HG03103 (cell line): ENCODE measurements around the gene IQCE.

Experiments used
- ATAC-seq: cut with Tn5 transposase; IDR thresholded peaks from one replicate; pipeline ENCODE4 v1.9.1; 2021; ENCODE audit warnings: low read depth; ENCODE audit not compliant: unreplicated experiment

Gene IQCE

DNA sequence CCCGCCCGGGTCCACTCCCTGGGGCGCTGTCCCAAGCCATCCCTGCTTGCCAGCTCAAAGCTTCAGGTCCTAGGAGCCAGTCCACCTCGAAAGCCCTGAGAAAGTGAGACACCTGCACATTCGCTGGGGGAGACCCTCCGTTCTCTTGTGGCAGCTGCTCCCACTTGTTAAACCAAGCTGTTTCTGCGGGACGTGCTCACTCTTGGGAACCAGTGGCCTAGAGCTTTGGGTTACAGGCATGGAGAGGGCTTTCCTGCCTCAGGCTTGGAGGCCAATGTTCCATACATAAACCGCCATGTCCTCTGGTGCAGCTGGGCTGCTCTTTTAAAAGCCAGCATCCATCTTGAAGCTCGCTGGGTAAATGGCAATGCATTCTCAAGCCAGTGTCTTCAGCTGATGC is 53.1 kb downstream of the IQCE start:
- ATAC-seq, result no peak

DNA sequence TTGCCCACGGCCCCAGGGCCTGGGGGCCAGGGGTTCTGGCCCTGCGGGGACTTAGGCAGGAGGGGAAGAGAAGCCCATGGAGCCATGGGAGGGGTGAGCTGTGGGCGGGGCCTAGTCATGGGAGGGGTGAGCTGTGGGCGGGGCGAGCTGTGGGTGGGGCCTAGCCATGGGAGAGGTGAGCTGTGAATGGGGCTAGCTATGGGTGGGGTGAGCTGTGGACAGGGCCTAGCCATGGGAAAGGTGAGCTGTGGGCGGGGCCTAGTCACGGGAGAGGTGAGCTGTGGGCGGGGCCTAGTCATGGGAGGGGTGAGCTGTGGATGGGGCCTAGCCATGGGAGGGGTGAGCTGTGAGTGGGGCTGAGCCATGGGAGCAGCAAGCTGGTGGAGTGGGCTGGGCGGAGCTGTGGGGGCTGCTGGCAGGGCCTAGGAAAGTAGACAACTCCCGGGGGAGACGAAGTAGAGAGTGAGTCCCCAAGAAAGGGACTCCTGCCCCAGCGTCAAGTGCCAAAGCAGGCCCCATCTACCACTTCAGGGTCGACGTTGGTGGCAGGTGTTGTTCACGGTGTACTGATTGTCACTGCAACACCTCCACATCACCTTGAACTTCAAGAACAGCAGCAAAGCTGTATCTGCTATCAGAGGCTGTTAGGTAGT is 53.8 kb downstream of the IQCE start:
- ATAC-seq, result no peak

DNA sequence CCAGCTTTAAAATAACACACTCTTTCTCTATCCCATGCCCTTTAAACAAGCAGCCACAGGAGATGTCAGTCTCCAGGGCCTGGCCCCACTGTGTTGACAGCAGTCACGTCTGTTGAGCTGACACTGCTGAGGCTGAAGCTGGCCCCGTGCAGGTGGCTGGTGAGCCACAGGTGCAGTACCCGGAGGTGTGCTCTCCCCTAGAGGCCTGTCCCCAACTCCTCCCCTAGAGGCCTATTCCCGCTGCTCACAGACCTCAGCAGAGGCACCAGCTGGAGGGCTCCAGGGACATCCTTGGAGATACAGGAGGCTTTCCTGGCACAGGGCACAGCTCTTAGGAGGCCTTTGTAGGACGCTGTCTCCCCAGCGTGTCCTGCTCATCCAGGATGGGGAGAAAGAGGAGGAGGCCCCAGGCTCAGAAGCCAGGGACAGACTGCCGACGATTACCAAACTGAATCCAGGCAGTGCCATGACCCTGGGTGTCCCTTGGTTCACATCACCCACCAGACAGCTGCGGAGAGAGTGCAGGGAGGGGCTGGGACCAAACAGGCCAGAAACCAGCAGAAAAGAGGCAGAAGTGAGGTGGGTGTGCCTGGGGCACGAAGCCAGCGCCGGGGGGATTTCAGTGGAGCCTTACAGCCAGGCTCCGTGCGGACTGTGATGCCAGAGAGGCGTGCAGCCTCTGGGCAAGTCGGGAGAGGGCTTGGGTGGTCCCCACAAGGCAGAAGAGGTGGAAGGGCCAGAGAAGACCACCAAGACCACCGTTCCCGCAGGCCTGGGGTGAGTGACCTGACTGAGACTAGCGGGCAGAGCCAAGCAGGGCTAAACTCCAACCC is 54.5 kb downstream of the IQCE start:
- ATAC-seq, result no peak

DNA sequence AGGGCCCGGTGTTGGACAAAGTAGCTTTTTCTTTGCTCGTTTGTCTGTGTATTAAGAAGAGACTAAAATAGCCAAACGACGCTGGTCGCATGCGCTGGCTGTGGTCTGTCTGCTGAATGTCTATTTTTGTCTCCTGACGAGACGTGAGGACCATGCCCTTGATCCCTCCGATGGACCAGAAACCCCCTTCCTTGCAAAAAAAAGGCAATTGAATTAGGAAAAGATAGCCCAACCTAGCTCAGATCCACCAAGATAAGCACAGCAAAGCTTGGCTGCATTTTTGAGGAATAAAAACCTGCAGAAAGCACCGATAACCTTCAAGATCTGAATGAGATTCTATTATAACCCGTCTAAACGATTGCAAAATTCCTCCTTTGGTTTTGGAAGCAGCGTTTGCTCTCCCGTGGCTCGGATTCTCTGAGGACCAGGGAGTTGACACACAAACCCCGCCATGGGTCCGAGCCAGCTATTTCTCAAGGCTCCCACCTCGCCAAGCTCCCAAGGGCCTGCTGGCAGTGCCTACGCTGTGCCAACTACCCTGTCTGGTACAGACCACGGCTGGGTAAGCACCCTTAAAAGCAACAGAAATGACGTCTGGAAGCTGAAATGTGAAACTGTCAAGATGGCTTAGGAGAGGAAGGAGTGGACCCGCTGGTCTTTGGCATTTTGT is 55.3 kb downstream of the IQCE start:
- no peak for ATAC-seq

DNA sequence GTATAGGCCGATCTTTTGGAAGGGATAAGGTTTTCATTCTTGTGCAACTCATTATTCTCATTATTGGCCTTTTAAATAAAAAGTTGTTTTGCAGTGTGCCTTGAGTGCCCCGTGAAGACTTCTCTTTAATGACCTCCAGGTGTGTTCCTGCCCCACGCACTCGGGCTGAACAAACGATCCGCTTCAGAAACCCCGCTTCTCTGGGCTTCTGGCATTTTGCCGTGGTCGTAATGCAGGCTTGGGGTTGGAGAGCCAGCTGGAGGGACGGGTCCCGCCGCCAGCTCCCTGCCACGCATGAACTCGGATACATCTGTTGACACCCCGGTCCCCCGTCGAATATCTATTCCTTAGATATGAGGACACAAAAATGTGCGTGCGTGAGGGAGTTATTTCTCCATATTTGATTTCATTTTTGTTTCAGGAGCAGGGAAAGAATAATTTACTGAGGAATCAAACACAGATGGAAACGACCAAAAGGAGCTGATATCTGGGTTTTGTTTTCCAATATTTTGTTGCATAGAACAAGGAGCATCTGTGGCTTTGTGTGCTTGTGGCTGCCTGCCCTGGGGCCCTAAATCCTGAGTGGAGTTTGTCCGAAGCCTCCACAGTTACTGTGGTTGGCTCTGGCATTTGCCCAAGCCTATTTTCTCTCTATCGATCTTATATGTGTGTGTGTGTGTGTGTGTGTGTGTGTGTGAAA is 56.0 kb downstream of the IQCE start:
- ATAC-seq, result no peak

DNA sequence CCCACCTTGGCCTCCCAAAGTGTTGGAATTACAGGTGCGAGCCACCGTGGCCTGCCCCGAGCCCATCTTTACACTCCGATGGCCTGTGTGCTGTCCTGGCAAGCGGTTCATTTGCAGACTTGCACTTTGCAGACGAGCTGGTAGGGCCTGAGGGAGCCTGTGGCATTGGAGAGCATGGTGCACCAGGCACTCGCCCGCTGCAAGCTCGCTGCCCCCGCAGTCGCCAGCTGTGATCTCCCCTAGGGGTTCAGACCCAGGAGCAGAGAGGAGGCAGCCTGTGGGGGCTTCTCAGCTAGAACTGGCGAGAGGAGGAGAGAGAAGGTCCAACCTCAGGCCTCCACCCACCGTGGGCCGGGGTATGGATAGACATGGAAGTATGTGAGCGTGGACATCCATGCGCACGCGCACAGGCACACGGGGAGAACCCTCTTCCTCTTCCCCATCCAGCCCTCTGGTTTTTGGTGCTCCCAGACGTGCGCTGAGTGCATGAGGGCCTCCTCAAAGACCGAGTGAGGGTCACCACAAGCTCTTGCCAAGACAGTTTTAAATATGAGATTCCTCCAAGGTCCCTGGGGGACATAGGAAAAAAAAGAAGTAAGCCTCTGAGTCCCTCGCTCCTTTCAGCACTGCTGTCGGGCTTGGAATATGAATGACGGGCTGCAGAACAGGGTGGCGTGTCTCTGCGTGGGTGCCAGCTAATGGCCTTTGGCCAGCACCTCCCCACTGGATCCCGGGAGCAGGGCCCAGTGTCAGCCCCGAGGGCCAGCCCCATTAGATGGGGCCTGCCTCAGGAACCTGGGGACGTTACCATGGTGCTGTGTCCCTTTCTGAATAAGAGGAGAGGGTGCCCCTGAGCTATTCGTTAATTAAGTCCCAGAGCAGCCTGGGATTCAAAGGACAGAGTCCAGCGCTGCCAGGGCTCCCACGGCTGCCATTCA is 57.9 kb downstream of the IQCE start:
- ATAC-seq, result no peak

DNA sequence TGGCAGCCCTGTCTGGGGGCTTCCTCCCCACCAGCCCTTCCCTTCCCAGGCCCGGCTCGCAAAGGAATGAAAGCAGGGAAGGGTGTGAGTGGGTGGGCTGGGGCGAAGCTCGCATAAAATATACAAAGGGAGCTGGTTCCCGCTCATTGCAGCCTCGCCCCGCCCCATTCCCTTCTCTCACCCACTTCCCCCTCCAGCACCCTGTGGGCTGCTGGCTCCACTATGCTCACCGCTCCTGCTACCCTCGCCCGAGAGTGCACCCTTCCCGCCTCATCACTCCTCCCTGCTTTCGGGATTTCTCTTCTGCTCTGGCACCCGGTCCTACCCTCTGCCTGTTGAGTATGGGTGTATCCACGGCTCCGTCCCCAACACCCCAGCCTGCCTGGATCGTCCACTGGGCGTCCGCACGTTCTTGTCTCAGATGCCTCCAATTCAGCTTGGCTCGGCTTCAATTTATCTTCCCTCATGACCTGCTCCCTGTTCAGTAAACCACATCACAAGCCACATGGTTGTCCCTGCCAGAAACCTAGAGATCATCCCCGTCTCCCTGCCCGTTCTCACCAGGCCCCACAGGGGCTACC is 58.6 kb downstream of the IQCE start:
- ATAC-seq, result no peak

DNA sequence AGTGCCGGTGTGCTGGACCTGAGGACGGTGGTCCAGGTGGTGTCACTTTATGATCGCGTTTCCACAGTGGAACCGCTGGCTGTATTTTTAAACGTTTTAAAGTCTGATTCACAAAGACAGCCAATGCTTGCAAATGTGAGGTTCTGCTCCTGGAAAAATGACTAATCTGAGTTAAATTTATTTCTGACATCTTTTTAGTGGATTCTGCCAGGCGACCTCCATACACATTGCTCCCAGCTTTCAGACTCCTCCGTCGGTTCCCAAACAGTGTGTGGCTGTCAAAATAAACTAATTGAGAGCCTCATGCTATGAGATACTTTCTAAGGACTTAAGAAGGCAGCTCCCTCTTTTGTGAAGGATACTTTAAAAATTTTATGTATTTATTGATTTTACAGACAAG is 60.3 kb downstream of the IQCE start:
- no peak for ATAC-seq

DNA sequence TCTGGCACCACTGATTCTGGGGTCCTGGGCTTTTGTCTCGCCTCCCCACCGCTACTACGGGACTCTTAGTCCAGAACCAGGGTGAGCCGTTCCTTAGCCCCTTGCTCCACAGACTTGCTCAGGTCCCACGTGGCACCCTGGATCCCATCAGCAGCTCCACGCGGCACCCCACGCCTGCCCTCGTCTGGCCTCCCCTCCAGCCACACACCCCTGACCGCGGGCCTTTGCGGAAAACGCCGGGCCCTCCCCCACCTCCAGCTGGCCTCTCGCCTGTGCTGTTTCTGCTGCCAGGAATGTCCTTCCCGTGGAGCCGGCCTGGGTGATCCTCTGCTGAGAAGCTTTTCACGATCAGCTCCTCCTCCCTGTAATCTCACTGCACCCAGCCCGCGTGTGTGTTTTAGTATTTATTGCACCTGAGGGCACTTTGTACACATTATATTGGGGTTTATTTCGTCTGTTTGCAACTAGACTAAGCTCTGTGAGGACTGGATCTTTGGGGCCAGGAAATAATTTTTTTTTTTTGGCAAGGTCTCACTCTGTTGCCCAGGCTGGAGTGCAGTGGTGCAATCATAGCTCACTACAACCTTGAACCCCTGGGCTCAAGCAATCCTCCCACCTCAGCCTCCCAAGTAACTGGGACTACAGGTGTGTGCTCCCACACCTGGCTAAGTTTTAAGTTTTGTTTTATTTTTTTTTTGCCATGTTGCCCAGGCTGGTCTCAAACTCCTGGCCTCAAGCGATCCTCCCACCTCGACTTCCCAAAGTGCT is 62.5 kb downstream of the IQCE start:
- no peak for ATAC-seq

DNA sequence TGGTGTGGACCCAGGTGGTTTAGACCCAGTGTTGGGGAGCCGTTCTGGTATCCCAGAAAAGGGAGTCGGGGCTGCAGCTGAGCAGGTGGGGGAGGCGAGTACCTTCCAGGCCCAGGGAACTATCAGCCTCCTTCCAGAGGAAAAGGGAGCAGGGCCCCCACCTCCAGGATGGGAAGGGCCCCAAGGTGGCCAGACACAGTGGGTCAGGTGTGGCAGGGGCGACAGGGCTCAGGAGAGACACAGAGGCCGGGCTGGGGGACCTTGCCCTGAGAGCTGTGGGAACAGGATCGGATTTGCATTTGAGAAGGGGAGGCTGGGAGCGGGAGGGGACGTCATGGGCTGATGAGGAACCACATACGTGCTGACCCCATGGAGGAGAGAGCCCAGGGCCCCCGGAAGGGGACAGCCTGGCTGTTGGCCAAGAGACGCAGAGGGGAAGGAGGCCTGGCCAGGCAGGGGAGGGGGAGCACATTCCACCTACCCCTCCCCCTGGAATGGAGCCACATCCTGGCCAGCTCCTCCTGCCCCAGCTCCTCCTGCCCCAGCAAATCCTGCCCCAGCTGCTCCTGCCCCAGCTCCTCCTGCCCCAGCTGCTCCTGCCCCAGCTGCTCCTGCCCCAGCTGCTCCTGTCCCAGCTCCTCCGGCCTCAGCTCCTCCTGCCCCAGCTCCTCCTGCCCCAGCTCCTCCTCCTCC is 63.3 kb downstream of the IQCE start:
- no peak for ATAC-seq

DNA sequence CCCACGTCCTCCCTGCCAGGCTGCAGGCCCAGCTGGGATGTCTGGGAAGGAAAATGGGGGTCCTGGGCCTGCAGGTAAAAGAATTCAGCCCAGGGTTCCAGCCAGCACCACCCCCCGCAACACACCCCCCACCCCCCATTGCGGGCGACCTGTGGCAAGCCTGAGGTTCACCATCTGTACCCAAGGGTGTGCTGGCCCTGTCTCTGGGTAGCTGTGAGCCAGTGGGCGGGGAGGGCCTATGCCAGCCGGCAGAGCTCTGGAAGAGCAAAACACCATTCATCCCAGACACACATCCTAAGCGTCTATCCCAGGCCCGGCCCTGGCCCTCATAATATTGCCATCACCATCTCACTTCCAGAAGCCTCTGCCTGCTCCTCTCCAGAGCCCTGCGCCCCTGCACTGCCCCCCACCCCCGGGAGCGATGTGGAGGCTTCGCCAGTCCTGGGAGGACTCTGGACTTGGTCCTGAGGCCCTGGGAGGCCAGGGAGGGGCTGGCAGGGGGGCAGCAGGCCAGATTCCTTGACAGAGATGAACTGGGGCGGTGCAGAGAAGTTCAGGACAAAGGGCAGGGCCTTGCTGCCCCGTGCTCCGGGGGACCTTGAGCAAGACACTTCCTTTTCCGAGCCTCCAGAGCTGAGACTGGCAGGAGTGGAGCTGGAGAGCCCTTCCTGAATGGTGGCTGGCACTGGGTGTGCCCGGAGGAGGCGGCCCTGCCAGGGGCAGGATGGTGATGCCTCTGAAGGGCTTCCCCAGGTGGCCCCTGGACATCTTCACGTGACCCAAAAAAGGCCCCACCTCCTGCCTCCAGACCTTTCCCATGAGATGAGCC is 64.3 kb downstream of the IQCE start:
- ATAC-seq, result no peak

DNA sequence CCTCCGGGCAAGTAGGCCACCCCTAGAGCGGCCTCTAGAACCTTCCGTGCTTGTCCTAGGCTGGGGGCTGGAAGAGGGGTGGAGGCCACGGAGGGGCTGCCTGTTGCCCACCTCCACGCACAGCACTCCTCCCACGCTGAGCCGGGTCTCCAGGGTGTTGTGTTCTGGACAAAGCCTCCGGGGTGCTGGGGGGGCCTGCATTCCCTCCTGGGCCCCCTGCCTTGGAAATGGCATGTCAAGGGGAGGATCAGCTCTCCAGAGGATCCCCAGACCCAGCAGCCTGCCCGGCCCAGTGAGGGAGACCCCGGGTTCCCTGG is 64.9 kb downstream of the IQCE start:
- ATAC-seq, result no peak

DNA sequence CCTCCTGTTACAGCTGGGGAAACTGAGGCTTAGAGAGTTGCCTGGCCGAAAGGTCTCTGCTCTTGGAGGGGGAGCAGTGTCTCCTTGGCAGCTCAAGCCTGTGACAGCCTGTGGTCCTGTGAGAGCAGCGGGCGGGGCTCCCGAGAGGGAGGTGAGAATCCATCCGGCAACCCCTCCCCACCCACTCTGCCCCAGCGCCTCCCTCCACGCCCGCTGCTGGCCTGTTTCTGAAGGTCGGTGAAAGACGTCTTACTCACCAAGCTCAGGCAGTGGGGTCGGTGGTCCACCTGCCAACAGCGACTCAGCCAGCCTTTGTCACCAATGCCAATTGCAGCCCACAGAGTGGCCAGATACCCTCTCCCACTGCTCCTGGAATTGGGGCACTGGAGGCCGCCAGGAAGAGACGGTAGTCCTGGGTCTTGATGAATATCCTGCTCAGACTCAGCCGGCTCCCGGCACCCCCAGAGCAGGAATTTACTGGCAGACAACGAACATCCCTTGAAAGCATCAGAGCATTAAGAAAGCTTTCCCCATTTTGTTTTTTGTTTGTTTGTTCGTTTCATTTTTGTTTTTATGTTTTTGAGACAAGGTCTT is 65.6 kb downstream of the IQCE start:
- ATAC-seq, result no peak

DNA sequence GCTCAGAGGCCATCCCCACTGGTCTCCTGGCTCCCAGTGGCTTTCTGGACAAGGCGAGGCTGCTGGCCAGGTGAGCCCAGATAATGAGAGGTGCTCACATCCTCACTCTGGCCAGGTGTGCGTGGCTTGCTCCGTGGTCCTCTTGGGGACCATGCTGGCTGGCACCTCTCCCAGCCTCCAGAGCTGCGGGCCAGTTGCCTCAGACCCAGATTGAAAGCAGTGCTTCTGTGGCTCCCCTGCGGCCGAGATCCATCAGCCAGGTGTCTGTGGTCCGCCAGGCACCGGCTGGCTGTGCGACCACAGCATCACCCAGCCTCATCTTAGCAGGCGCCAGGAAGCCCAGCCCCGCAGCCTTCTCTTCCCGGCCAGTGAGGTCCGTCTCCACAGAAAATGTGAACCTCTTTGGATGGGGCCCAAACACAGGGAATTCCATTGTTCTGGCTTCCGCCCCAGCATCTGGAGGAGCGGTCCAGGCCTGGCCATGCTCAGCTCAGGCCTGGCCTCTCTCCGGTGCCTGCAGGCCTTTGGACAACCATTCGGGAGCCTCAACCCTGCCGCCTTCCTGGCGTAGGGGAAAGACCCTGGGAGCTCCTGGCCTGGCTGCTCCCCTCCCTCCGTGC is 67.8 kb downstream of the IQCE start:
- no peak for ATAC-seq

DNA sequence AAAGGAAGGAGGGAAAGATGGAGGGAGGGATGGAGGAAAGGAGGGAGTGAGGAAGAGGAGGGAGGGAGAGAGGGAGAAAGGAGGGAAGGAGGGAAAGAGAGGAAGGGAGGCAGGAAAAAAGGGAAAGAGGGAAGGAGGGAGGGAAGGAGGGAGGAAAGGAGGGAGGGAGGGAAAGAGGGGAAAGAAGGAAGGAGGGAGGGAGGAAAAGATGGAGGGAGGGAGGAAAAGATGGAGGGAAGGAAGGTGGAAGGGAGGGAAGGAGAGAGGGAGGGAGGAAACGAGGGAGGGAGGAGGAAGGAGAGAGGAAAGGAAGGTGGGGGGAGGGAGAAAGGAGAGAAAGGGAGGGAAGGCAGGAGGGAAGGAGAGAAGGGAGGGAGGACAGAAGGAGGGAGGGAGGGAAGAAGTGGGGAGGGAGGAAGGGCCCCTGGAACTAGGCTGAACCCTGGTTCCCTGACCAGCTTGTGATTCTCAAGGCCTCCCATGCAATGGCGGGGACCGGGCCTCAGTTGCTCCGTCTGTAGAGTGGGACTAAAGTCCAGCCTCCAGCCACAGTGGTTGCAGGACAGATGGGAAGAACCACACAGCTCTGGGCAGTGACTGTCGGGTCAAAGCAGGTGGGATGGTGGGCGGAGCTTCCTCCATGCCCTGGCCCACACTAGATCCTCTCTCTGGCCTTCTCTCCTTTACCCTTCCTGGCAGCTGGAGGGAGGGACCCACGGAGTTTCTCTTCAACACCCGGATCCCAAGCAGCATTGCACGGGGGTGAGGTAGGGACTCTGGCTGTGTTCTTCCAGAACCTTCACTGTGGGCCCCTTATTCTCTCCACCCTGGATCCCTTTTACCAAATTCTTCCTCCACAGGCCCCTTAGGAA is 68.7 kb downstream of the IQCE start:
- no peak for ATAC-seq

DNA sequence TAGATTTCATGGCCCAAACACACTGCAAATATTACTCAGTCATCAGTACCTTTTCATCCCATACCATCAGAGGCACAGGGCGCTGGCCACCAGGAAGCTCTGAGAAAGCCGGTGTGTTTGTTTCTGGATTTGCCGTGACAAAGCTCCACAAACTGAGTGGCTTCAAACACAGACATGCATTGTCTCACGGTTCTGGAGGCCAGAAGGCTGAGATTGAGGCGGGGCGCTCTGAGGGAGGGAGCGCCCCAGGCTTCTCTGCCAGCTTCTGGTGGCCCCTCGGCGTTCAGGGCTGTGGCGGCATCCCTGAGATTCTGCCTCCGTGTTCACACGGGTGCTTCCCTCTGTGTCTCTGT is 69.3 kb downstream of the IQCE start:
- no peak for ATAC-seq
